Esophagus muscularis mucosa (tissue), 4 donors: ENCODE results near the gene SPTLC2.

ENCODE experiments used
- CTCF ChIP-seq, 3 experiments: fragments of 200-600 bp in 2 of 3; fragments of 450-650 bp in 1 of 3; sonication (generic) in 2 of 3; IDR thresholded peaks; one replicate each; pipeline ENCODE4 v1.5.1; 2017 to 2019; ENCODE audit warnings: antibody characterized with exemption in 3 of 3, mild to moderate bottlenecking in 2 of 3, moderate library complexity in 1 of 3
- EP300 ChIP-seq: sonication (generic); formaldehyde crosslinking; IDR thresholded peaks from one replicate; pipeline ENCODE4 v1.6.1; 2017; ENCODE audit warnings: antibody characterized with exemption
- POLR2A ChIP-seq: fragments of 450-650 bp; IDR thresholded peaks from one replicate; pipeline ENCODE4 v1.6.1; 2017; ENCODE audit warnings: antibody characterized with exemption, moderate library complexity, mild to moderate bottlenecking, low read depth
- POLR2AphosphoS5 ChIP-seq, 2 donors: sonication (generic); formaldehyde crosslinking; IDR thresholded peaks; one replicate each; pipeline ENCODE4 v1.6.1; 2017; ENCODE audit warnings: antibody characterized with exemption in 2 of 2

DNA sequence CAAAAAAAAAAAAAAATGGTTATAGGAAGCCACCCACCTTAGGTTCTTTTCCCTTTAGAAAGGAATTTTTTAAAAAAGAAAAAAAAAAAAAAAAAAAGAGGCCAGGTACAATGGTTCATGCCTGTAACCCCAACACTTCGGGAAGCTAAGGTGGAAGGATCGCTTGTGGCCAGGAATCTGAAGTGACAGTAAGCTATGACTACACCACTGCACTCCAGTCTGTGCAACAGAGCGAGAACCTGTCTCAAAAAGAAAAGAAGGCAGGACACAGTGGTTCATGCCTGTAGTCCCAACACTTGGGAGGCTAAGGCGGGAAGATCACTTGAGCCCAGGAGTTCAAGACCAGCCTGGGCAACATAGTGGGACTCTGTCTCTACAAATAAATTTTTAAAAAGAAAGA lies 36.0 kb downstream of the SPTLC2 start:
- no peak for TF ChIP-seq EP300
- TF ChIP-seq CTCF (IDR thresholded peaks at IDR 0.05) = no peak
- TF ChIP-seq POLR2A = no peak
- no peak for TF ChIP-seq POLR2AphosphoS5 (IDR thresholded peaks at IDR 0.05)
